ENCODE results near the gene RIC8A.

The RIC8A gene

GRCh38 chr11:211295-211694, 3.8 kb downstream of the RIC8A start:
- Histone ChIP-seq H3K36me3 (ENCODE audit: control insufficient read depth, insufficient read depth, low read length) (peaks cover 46% of the 10 kb centered on the region), H3K27me3 (replicated peaks; ENCODE audit: control insufficient read depth, insufficient read depth, low read length) (no peaks in the 10 kb centered on the region), H3K4me3 (replicated peaks; ENCODE audit: low read depth, low read length) (no peak overlapping the region)
- DNase-seq (ENCODE audit: extremely low read depth, insufficient read length) = no peak
- TF ChIP-seq CTCF (IDR thresholded peaks at IDR 0.05; ENCODE audit: insufficient read depth, low read length, poor library complexity, severe bottlenecking) = no peak

GRCh38 chr11:211741-212140, 4.2 kb downstream of the RIC8A start:
- Histone ChIP-seq H3K4me3 (replicated peaks; ENCODE audit: low read depth, low read length) (no peak overlapping the region), H3K36me3 (ENCODE audit: control insufficient read depth, insufficient read depth, low read length) (peaks cover 47% of the 10 kb centered on the region), H3K27me3 (replicated peaks; ENCODE audit: control insufficient read depth, insufficient read depth, low read length) (no peaks in the 10 kb centered on the region)
- TF ChIP-seq CTCF (IDR thresholded peaks at IDR 0.05; ENCODE audit: insufficient read depth, low read length, poor library complexity, severe bottlenecking) = no peak
- DNase-seq (ENCODE audit: extremely low read depth, insufficient read length) = no peak

GRCh38 chr11:212150-213100, 4.9 kb downstream of the RIC8A start:
- no peak overlapping the region for H3K4me3 ChIP-seq (replicated peaks; ENCODE audit: low read depth, low read length)
- no peak for DNase-seq (ENCODE audit: extremely low read depth, insufficient read length)
- H3K27me3 ChIP-seq (replicated peaks; ENCODE audit: control insufficient read depth, insufficient read depth, low read length) = no peaks in the 10 kb centered on the region
- TF ChIP-seq CTCF (IDR thresholded peaks at IDR 0.05; ENCODE audit: insufficient read depth, low read length, poor library complexity, severe bottlenecking) = no peak
- H3K36me3 ChIP-seq (ENCODE audit: control insufficient read depth, insufficient read depth, low read length) = peaks cover 47% of the 10 kb centered on the region

- peaks cover 47% of the 10 kb centered on the region for H3K36me3 ChIP-seq (ENCODE audit: control insufficient read depth, insufficient read depth, low read length)
- TF ChIP-seq CTCF (IDR thresholded peaks at IDR 0.05; ENCODE audit: insufficient read depth, low read length, poor library complexity, severe bottlenecking) = no peak
- no peaks in the 10 kb centered on the region for H3K27me3 ChIP-seq (replicated peaks; ENCODE audit: control insufficient read depth, insufficient read depth, low read length)
- H3K4me3 ChIP-seq (replicated peaks; ENCODE audit: low read depth, low read length) = no peak overlapping the region
- no peak for DNase-seq (ENCODE audit: extremely low read depth, insufficient read length)
Observed at GRCh38 chr11:213111-213510, 5.6 kb downstream of the RIC8A start.

- Histone ChIP-seq H3K36me3 (ENCODE audit: control insufficient read depth, insufficient read depth, low read length) (peaks cover 47% of the 10 kb centered on the region), H3K4me3 (replicated peaks; ENCODE audit: low read depth, low read length) (no peak overlapping the region), H3K27me3 (replicated peaks; ENCODE audit: control insufficient read depth, insufficient read depth, low read length) (no peaks in the 10 kb centered on the region)
- no peak for TF ChIP-seq CTCF (IDR thresholded peaks at IDR 0.05; ENCODE audit: insufficient read depth, low read length, poor library complexity, severe bottlenecking)
- DNase-seq (ENCODE audit: extremely low read depth, insufficient read length) = no peak
Observed at GRCh38 chr11:214083-214482, 6.6 kb downstream of the RIC8A start.
